Mucosa of stomach (tissue), 1 donor: Measurements from ENCODE around the gene ZNF324B.
"Not testable (repeated sequence)": the region's sequence is repeated elsewhere in the genome, so short reads cannot be mapped to it uniquely, and the experiment has no call there.

Experiments
- H3K27me3 ChIP-seq: one replicate; pipeline ENCODE4 v1.7.0; 2013; ENCODE audit warnings: mild to moderate bottlenecking, low read length; ENCODE audit not compliant: control insufficient read depth, insufficient read depth
- H3K36me3 ChIP-seq: one replicate; pipeline ENCODE4 v1.7.0; 2013; ENCODE audit warnings: low read length; ENCODE audit not compliant: control insufficient read depth, insufficient read depth
- H3K4me1 ChIP-seq: one replicate; pipeline ENCODE4 v1.7.0; 2013; ENCODE audit warnings: mild to moderate bottlenecking, low read length; ENCODE audit not compliant: control insufficient read depth, insufficient read depth
- H3K4me3 ChIP-seq: one replicate; pipeline ENCODE4 v1.7.0; 2013; ENCODE audit warnings: low read length
- H3K9ac ChIP-seq: one replicate; pipeline ENCODE4 v1.7.0; 2013; ENCODE audit warnings: mild to moderate bottlenecking, low read length, moderate library complexity
- H3K9me3 ChIP-seq: one replicate; pipeline ENCODE4 v1.7.0; 2013; ENCODE audit warnings: mild to moderate bottlenecking, low read length, moderate library complexity; ENCODE audit not compliant: control insufficient read depth
- donor health status: Pancreatic carcinoma.

The ZNF324B gene

DNA sequence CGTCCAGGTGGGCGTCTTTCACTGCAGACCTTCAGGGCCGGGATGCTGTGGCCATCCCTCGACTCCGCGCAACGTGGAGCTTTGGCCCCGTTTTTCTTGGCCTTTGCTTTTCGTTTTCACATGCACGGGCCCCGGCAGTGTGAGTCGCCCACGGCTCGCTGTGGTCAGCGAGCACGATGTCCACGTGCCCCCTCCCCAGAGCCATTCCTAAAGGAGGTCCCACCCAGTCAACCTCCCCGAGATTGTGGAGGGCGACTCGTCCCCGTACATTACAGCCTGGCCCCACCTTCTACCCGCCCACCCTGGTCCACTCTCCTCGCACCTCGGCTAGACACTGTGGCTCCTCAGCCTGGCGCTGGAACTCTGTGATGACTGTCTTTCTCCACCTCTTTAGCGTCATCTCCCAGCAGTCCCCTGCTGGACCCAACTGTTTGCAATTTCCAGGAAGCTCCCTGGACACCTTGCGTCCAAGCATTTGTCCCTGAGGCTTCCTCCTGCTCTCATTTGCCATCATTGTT lies 25.1 kb downstream of the ZNF324B start:
- H3K36me3 ChIP-seq, result no peaks in the 10 kb centered on the region
- H3K9me3 ChIP-seq, result no peaks in the 10 kb centered on the region
- H3K9ac ChIP-seq, result peak overlapping the region; percentile 75
- H3K27me3 ChIP-seq, result no peaks in the 10 kb centered on the region
- peaks cover 11% of the 10 kb centered on the region for H3K4me1 ChIP-seq
- H3K4me3 ChIP-seq, result peak overlapping the region; percentile 83

DNA sequence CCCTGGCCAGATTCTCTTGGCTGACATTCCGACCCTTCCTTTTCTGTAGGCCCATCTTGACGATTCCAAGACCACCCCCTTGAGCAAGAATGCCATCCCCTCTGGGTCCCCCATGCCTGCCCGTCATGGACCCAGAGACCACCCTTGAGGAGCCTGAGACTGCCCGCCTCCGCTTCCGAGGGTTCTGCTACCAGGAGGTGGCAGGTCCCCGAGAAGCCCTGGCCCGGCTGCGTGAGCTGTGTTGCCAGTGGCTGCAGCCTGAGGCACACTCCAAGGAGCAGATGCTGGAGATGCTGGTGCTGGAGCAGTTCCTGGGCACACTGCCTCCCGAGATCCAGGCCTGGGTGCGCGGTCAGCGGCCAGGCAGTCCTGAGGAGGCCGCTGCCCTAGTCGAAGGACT lies 25.7 kb downstream of the ZNF324B start:
- peak overlapping the region; percentile 75 for H3K9ac ChIP-seq
- H3K4me1 ChIP-seq, result peaks cover 11% of the 10 kb centered on the region
- H3K27me3 ChIP-seq, result no peaks in the 10 kb centered on the region
- no peaks in the 10 kb centered on the region for H3K36me3 ChIP-seq
- no peak overlapping the region for H3K4me3 ChIP-seq
- H3K9me3 ChIP-seq, result no peaks in the 10 kb centered on the region

DNA sequence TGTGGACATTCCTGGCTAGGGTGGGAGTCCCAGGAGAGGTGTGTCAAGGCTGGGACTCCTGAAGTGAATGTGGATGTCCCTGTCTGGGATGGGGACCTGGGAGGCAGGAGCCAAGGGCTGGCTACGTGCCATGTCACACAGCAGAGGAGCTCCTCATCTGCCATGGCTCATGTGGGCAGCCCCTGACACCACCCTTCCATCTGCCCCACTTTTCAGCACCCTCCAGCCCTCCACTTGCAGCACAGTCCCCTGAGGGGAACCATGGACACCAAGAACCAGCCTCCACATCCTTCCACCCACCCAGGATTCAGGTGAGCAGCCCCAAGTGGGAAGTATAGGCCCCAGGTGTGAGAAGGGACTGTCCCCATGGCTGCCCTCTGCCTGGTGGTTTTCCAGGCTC lies 26.4 kb downstream of the ZNF324B start:
- Histone ChIP-seq H3K9ac (no peak overlapping the region), H3K27me3 (no peaks in the 10 kb centered on the region), H3K4me1 (peaks cover 11% of the 10 kb centered on the region), H3K36me3 (no peaks in the 10 kb centered on the region), H3K4me3 (no peak overlapping the region), H3K9me3 (no peaks in the 10 kb centered on the region)

DNA sequence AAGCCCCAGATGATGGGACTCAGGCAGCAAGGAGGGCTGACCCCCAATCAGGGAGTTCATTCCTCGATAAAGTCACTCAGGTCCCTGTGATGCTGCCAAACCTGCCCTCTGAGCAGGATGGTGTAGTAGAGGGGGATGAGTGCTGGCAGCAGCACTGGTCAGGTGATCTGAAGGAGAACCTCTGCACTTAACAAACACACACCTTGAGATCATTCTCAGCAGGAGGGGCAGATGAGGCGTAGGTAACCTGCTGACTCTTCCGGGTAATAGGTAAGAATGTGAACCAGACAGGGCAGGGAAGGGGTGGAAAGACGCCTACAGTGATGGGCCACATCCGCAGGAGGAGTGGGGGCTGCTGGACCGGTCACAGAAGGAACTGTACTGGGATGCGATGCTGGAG lies 27.9 kb downstream of the ZNF324B start:
- Histone ChIP-seq H3K9ac (no peak overlapping the region), H3K4me1 (peaks cover 11% of the 10 kb centered on the region)

DNA sequence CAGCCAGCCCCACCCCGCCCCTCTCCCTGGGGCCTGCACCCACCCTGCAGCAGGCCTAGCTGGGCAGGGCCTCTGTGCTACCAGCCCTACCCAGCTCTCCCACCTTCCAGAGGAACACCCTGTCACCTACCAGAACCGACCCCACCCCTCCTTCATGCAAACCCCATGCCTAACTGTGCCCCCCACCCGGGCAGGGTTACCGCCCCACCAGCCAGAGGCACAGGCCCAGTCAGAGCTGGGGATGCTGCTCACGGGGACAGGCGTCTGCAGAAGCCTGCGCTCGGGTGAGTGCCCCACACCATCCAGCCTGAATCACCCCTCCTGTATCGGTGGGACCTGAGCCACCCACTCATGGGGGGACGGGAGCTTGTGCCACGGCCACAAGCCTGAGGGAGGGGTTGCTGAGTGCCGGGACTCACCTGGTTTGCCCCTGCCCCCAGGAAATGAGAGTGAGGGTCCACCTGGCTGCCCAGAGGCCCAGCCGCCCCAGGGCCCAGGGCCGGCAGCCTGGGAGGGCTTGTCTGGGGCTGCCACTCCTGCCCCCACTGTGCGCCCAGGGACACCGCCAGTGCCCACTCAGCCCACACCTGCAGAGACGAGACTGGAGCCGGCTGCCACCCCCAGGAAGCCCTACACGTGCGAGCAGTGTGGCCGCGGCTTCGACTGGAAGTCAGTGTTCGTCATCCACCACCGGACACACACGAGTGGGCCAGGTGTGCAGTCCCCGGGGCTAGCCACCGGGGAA lies 28.5 kb downstream of the ZNF324B start:
- Histone ChIP-seq H3K36me3 (no peaks in the 10 kb centered on the region), H3K4me3 (no peak overlapping the region), H3K27me3 (no peaks in the 10 kb centered on the region), H3K9ac (no peak overlapping the region), H3K4me1 (peaks cover 11% of the 10 kb centered on the region), H3K9me3 (no peaks in the 10 kb centered on the region)

More for the DNA sequence above, 27.9 kb downstream of the ZNF324B start:
- H3K27me3 ChIP-seq, result no peaks in the 10 kb centered on the region
- no peaks in the 10 kb centered on the region for H3K9me3 ChIP-seq
- no peaks in the 10 kb centered on the region for H3K36me3 ChIP-seq
- H3K4me3 ChIP-seq, result no peak overlapping the region

DNA sequence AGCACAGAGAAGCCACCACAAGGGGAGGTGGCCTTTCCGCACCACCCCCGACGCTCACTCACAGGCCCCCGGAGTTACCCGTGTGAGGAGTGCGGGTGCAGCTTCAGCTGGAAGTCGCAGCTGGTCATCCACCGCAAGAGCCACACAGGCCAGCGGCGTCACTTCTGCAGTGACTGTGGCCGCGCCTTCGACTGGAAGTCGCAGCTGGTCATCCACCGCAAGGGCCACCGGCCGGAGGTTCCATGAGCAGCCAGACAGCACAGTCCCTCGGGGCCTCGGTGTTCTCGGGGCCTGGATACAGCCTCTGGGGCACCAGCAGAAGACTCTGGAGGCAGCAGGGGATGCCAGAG lies 29.0 kb downstream of the ZNF324B start:
- Histone ChIP-seq H3K9ac (no peak overlapping the region), H3K4me1 (peaks cover 11% of the 10 kb centered on the region), H3K36me3 (no peaks in the 10 kb centered on the region), H3K9me3 (no peaks in the 10 kb centered on the region), H3K4me3 (no peak overlapping the region), H3K27me3 (no peaks in the 10 kb centered on the region)

DNA sequence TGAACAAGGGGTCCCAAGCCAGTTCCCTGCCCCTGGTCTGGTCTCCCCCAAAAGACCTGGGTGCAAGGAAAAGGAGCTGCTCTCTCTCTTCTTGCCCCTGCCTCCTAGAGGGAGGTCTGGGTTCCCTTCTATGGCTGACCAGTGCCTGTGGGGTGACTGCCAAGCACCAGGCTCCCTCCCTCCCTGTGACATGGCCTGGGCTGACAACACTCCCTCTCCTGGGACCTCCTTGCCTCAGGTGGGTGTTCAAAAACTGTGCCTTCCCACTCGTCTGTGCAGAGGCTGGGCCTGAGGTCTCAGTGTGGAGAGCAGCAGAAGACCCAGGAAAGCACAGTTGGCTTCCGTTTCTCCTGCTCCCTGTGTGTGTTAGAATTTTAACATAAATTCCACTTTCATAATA lies 29.4 kb downstream of the ZNF324B start:
- Histone ChIP-seq H3K4me1 (peaks cover 11% of the 10 kb centered on the region), H3K27me3 (no peaks in the 10 kb centered on the region), H3K36me3 (no peaks in the 10 kb centered on the region), H3K9me3 (no peaks in the 10 kb centered on the region), H3K4me3 (no peak overlapping the region), H3K9ac (no peak overlapping the region)

DNA sequence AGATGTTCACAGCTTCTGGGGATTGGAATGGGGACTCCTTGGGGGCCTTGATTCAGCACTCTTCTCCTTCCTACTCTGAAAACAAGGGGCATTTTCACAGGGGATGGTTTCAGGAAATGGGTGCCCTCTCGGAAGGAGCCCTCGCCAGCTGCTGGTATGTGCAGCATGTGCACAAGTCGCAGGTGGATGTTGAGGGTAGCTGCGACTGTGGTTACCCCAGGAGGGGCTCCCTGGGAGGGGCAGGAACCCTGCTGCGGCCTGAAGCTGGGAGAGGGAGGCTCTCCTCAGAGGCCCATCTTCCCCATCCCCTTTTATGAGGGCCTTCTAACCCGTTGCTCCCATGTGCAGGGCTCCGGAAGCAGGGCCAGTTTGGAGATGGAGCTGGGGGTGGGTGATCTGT lies 30.9 kb downstream of the ZNF324B start:
- no peak overlapping the region for H3K9ac ChIP-seq
- no peaks in the 10 kb centered on the region for H3K27me3 ChIP-seq
- no peaks in the 10 kb centered on the region for H3K9me3 ChIP-seq
- H3K4me1 ChIP-seq, result peaks cover under 1% of the 10 kb centered on the region
- no peaks in the 10 kb centered on the region for H3K36me3 ChIP-seq
- H3K4me3 ChIP-seq, result no peak overlapping the region

DNA sequence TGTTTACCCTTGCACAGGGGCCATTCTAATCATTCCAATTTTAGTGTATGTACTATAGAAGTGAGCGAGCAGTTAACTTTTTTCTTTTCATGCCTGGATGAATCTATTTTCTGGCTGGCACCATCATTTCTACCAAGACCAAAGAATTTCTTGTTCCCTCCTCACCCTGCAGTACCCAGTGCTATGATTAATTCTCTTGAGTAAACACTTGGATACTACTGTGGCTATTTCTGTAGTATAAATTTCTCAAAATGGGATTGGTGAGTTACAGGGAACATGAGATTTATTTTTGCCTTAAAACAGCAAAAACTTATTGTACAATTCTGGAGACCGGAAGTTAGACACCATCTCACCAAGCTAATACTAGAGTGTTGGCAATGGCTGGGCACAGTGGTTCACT lies 32.4 kb downstream of the ZNF324B start:
- no peak overlapping the region for H3K4me3 ChIP-seq
- no peaks in the 10 kb centered on the region for H3K4me1 ChIP-seq
- H3K9me3 ChIP-seq, result no peaks in the 10 kb centered on the region
- no peaks in the 10 kb centered on the region for H3K36me3 ChIP-seq
- no peaks in the 10 kb centered on the region for H3K27me3 ChIP-seq
- H3K9ac ChIP-seq, result no peak overlapping the region

DNA sequence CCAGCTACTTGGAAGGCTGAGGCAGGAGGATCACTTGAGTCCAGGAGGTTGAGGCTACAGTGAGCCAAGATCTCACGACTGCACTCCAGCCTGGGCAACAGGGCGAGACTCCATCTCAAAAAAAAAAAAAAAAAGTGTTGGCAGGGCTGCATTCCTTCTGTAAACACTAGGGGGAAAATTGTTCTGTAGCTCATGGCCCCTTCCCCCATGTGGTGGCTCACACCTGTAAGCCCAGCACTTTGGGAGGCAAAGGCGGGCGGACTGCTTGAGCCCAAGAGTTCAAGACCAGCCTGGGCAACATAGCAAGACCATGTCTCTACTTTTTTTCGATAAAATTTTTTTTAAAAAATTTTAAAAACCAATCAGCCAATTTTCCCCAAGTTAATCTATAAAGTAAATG lies 32.9 kb downstream of the ZNF324B start:
- H3K4me1 ChIP-seq, H3K4me3 ChIP-seq, H3K9me3 ChIP-seq, H3K27me3 ChIP-seq, H3K9ac ChIP-seq, H3K36me3 ChIP-seq: not testable (repeated sequence)

DNA sequence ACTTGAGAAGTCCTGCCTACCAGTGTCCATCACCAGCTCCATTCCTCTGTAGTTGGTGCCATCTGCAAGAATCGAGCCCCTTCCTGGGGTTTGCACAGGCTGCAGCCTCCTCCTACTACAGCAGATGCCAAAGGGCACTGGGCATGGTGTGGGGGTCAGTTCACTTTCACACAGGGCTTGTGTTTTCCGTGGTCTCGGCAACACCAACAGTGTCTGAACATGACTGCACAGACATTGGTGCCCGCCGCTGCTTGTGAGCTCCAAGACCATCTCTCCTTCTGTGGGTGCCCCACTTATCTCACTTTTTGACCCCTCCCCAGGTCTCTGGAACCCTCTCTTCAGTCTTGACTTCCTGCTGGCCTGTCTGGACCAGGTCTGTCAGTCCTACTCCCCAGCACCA lies 40.0 kb downstream of the ZNF324B start:
- H3K9me3 ChIP-seq, result no peaks in the 10 kb centered on the region
- H3K4me1 ChIP-seq, result no peaks in the 10 kb centered on the region
- no peak overlapping the region for H3K4me3 ChIP-seq
- no peak overlapping the region for H3K9ac ChIP-seq
- H3K36me3 ChIP-seq, result no peaks in the 10 kb centered on the region
- no peaks in the 10 kb centered on the region for H3K27me3 ChIP-seq

DNA sequence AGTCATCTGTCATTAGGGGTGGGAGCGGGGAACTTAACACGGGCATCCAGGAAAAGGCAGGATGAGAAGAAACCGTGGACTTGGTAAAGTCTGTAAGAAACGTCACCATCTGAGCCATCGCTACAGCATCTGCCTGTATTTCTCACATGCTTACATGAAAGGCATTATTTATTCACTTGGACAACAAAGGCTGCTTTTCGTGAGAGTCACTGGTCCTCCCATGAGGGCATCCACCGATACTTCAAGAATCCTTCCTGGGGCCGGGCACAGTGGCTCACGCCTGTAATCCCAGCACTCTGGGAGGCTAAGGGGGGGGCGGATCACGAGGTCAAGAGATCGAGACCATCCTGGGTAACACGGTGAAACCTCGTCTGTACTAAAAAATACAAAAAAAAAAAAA lies 40.8 kb downstream of the ZNF324B start:
- no peaks in the 10 kb centered on the region for H3K4me1 ChIP-seq
- no peaks in the 10 kb centered on the region for H3K27me3 ChIP-seq
- H3K36me3 ChIP-seq, result no peaks in the 10 kb centered on the region
- no peak overlapping the region for H3K4me3 ChIP-seq
- H3K9me3 ChIP-seq, result no peaks in the 10 kb centered on the region
- no peak overlapping the region for H3K9ac ChIP-seq
